ENCODE data around the gene IER2.

Gene IER2

GRCh38 chr19:13134626-13135025 lies 15.6 kb upstream of the IER2 start:
- peak; percentile 33; the same call in 2 of the 3 replicates for ATAC-seq (ENCODE audit: low read depth)
- peaks cover 54% of the 10 kb centered on the region for H3K36me3 ChIP-seq (ENCODE audit: low read depth)
- H3K9me3 ChIP-seq (ENCODE audit: severe bottlenecking), result no peaks in the 10 kb centered on the region
- no peak for TF ChIP-seq CTCF (IDR thresholded peaks at IDR 0.05; ENCODE audit: poor library complexity, severe bottlenecking)
- no peak overlapping the region for H3K4me3 ChIP-seq (ENCODE audit: severe bottlenecking)
- no peaks in the 10 kb centered on the region for H3K27me3 ChIP-seq (ENCODE audit: insufficient read depth, poor library complexity, severe bottlenecking)
- no peaks in the 10 kb centered on the region for H3K4me1 ChIP-seq (ENCODE audit: insufficient read depth, poor library complexity, severe bottlenecking)
- H3K27ac ChIP-seq (ENCODE audit: poor library complexity, severe bottlenecking), result no peak overlapping the region
- no peak for DNase-seq (ENCODE audit: low spot score)

GRCh38 chr19:13135068-13136062 lies 14.8 kb upstream of the IER2 start:
- Histone ChIP-seq H3K9me3 (ENCODE audit: severe bottlenecking) (no peaks in the 10 kb centered on the region), H3K27me3 (ENCODE audit: insufficient read depth, poor library complexity, severe bottlenecking) (no peaks in the 10 kb centered on the region), H3K4me1 (ENCODE audit: insufficient read depth, poor library complexity, severe bottlenecking) (no peaks in the 10 kb centered on the region), H3K4me3 (ENCODE audit: severe bottlenecking) (no peak overlapping the region), H3K36me3 (ENCODE audit: low read depth) (peaks cover 54% of the 10 kb centered on the region), H3K27ac (ENCODE audit: poor library complexity, severe bottlenecking) (no peak overlapping the region)
- DNase-seq (ENCODE audit: low spot score), result no peak
- TF ChIP-seq CTCF (IDR thresholded peaks at IDR 0.05; ENCODE audit: poor library complexity, severe bottlenecking), result no peak
- ATAC-seq (ENCODE audit: low read depth), result no peak

- no peaks in the 10 kb centered on the region for H3K27me3 ChIP-seq (ENCODE audit: insufficient read depth, poor library complexity, severe bottlenecking)
- H3K9me3 ChIP-seq (ENCODE audit: severe bottlenecking), result no peaks in the 10 kb centered on the region
- ATAC-seq (ENCODE audit: low read depth) (no peak), DNase-seq (ENCODE audit: low spot score) (no peak)
- H3K27ac ChIP-seq (ENCODE audit: poor library complexity, severe bottlenecking), result no peak overlapping the region
- peaks cover 41% of the 10 kb centered on the region for H3K36me3 ChIP-seq (ENCODE audit: low read depth)
- no peaks in the 10 kb centered on the region for H3K4me1 ChIP-seq (ENCODE audit: insufficient read depth, poor library complexity, severe bottlenecking)
- TF ChIP-seq CTCF (IDR thresholded peaks at IDR 0.05; ENCODE audit: poor library complexity, severe bottlenecking), result no peak
- no peak overlapping the region for H3K4me3 ChIP-seq (ENCODE audit: severe bottlenecking)
Measured at GRCh38 chr19:13137290-13137794, 12.9 kb upstream of the IER2 start.

- Histone ChIP-seq H3K27ac (ENCODE audit: poor library complexity, severe bottlenecking) (no peak overlapping the region), H3K9me3 (ENCODE audit: severe bottlenecking) (no peaks in the 10 kb centered on the region), H3K27me3 (ENCODE audit: insufficient read depth, poor library complexity, severe bottlenecking) (no peaks in the 10 kb centered on the region), H3K4me3 (ENCODE audit: severe bottlenecking) (no peak overlapping the region), H3K4me1 (ENCODE audit: insufficient read depth, poor library complexity, severe bottlenecking) (peaks cover 4% of the 10 kb centered on the region), H3K36me3 (ENCODE audit: low read depth) (peaks cover 41% of the 10 kb centered on the region)
- no peak for ATAC-seq (ENCODE audit: low read depth)
- DNase-seq (ENCODE audit: low spot score), result no peak
- TF ChIP-seq CTCF (IDR thresholded peaks at IDR 0.05; ENCODE audit: poor library complexity, severe bottlenecking), result no peak
Measured at GRCh38 chr19:13138171-13138915, 11.9 kb upstream of the IER2 start.
